Measurements from ENCODE around the gene SUN1.
A peak's percentile ranks its signal among the peaks of the same experiment; 100 is the strongest.

The SUN1 gene

DNA sequence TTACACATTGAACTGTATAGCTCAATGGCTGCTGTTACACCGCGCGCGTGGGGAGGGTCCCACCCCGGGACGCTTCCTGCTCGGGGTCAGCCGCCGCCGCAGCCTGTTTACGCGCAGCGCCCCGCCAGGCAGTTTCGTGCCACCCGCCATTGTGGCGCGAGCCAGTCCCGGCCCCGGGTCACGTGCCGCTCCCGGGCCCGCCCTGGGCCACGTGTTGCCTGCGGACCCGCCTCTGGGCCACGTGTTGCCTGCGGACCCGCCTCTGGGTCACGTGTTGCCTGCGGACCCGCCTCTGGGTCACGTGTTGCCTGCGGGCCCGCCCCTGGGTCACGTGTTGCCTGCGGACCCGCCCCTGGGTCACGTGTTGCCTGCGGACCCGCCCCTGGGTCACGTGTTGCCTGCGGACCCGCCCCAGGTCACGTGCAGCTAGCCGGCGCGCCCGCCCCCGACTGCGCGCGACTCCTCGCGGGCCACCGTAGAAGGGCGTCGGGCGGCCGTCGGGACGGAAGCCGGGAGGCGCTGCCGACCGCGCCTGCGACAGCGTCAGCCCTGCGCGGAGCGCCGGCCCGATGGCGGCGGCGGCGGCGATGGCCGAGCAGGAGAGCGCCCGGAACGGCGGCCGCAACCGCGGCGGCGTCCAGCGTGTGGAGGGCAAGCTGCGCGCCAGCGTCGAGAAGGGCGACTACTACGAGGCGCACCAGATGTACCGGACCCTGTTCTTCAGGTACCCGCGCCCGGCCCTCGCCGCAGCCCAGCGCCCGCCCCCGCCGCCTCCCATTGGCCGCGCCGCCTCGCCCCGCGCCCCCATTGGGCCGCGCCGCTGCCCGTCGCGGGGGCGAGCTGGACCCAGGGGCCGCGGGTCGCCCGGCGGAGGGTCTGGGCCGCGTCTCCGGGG lies 44.0 kb downstream of the SUN1 start, which contains the start of gene GET4:
GET4 (plus strand) TSS at position 478 of the 895 bp plus-strand sequence; CDS start at position 570, 92 bp downstream.
- peak within 1 kb of the TSS; percentile 87 to 90 for H3K27ac ChIP-seq
- no peaks in the 10 kb centered on the region for H3K27me3 ChIP-seq
- H3K9me3 ChIP-seq, result no peaks in the 10 kb centered on the region
- intact Hi-C loops (cut with DNase I; ENCODE audit: low total_unique reads), result loop anchor here (10.0 kb wide), 1 partner anchor 62 kb away; no protein-coding TSS in a partner anchor
- peaks cover 16 to 27% (median 25%) of the 10 kb centered on the region in 3 donors for H3K36me3 ChIP-seq
- H3K4me3 ChIP-seq, result peak within 1 kb of the TSS; percentile 78 to 91
- TF ChIP-seq, protein P1, sequence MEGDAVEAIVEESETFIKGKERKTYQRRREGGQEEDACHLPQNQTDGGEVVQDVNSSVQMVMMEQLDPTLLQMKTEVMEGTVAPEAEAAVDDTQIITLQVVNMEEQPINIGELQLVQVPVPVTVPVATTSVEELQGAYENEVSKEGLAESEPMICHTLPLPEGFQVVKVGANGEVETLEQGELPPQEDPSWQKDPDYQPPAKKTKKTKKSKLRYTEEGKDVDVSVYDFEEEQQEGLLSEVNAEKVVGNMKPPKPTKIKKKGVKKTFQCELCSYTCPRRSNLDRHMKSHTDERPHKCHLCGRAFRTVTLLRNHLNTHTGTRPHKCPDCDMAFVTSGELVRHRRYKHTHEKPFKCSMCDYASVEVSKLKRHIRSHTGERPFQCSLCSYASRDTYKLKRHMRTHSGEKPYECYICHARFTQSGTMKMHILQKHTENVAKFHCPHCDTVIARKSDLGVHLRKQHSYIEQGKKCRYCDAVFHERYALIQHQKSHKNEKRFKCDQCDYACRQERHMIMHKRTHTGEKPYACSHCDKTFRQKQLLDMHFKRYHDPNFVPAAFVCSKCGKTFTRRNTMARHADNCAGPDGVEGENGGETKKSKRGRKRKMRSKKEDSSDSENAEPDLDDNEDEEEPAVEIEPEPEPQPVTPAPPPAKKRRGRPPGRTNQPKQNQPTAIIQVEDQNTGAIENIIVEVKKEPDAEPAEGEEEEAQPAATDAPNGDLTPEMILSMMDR (IDR thresholded peaks at IDR 0.05), result peak in 1 of 2 experiments; percentile 20
- peaks cover 0 to 55% (median 37%) of the 10 kb centered on the region in 4 donors for H3K4me1 ChIP-seq
- peak; percentile 94 to 99 for DNase-seq

DNA sequence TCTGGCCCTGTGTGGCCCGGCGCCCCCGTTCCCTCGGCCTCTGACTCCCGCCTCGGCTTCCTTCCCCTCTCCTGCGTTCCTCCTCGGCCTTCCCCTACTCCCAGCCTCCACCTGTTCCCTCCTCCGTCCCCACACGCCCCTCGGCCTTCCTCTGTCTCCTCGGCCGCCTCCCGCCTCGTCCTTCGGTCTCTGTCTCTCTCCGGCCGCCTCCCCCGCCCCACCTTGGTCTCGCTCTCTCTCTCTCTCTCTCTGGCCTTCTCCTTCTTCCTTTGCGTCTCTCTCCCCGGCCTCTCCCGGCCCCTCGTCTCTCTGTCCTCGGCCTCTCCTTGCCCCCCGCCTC lies 44.7 kb downstream of the SUN1 start:
- H3K27me3 ChIP-seq, result no peaks in the 10 kb centered on the region
- no peaks in the 10 kb centered on the region for H3K9me3 ChIP-seq
- peak overlapping the region; percentile 87 to 90 for H3K27ac ChIP-seq
- H3K4me3 ChIP-seq, result peak overlapping the region; percentile 78 to 91
- DNase-seq, result peak in 1 of 2 donors; percentile 37
- intact Hi-C loops (cut with DNase I; ENCODE audit: low total_unique reads), result loop anchor here (10.0 kb wide), 1 partner anchor 62 kb away; no protein-coding TSS in a partner anchor
- TF ChIP-seq, protein P1 (IDR thresholded peaks at IDR 0.05), result no peak
- peaks cover 0 to 55% (median 37%) of the 10 kb centered on the region in 4 donors for H3K4me1 ChIP-seq
- H3K36me3 ChIP-seq, result peaks cover 13 to 21% (median 19%) of the 10 kb centered on the region in 3 donors

DNA sequence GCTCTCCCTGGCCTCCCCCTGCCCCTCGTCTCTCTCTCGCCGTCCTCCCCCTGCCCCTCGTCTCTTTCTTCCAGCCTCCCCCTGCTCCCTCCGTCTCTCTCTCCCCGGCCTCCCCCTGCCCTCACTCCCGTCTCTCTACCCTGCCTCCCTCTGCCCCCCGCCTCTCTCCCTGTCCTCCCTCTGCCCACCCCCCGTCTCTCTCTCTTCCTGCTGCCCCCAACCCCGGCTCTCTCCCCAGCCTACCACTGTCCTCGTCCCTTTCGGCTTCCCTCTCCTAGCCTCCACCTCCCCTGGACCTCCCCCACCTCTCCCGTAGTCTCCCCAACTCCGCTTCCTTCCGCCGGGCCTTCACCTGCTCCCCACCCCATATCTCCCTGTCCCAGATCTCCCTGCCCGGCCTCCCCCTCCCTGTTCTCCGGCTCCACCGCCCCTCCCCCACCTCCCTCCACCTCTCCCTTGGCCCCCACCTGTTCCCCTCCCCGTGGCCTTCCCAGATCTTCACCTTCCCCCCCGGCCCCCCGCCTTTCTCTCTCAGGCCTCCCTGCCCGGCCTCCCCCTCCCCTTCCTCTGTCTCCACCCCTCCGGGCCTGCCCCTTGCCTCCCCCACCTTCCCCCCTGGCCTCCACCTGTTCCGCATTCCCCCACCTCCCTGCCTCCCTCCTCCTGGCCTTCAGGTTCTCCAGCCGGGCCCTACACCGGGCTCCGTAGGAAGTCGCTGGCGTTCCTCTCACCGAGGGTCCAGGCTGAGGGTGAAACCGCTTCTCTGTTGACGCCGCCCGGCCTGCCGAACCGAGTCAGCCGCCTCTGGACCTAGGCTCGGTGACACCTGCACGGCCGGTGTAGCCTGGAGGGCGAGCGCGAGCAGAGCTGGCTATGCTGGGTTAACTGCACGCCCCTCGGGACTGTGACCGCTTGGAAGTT lies 45.3 kb downstream of the SUN1 start:
- Histone ChIP-seq H3K36me3 (peaks cover 6 to 21% (median 13%) of the 10 kb centered on the region in 3 donors), H3K4me1 (peaks cover 0 to 54% (median 40%) of the 10 kb centered on the region in 4 donors), H3K27ac (peak overlapping the region; percentile 87 to 90), H3K27me3 (no peaks in the 10 kb centered on the region), H3K9me3 (no peaks in the 10 kb centered on the region), H3K4me3 (peak overlapping the region; percentile 78 to 91)
- intact Hi-C loops (cut with DNase I; ENCODE audit: low total_unique reads), result loop anchor here (10.0 kb wide), 1 partner anchor 63 kb away; no protein-coding TSS in a partner anchor
- TF ChIP-seq, protein P1 (IDR thresholded peaks at IDR 0.05), result no peak
- DNase-seq, result no peak

DNA sequence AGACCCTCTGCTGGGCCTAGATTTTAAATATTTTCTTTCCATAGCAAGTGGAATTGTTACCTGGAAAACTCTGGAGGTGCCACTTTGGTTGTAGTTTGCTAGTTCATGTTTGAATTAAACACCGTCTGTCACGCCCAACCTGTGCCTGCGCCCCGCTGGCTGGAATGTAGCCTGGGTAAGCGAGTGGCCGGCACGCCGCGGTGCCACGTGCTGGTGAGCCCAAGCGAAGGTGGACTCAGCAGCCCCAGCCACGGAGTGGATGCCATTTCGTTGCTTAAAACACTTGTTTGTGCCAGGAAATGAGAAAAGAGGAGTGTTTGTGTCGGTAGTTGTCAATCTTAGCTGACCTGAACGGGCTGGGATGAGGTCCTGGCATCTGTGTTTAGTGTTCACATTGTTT lies 46.8 kb downstream of the SUN1 start:
- no peak overlapping the region for H3K4me3 ChIP-seq
- TF ChIP-seq, protein P1 (IDR thresholded peaks at IDR 0.05), result no peak
- DNase-seq, result no peak
- no peaks in the 10 kb centered on the region for H3K9me3 ChIP-seq
- intact Hi-C loops (cut with DNase I; ENCODE audit: low total_unique reads), result loop anchor here (10.0 kb wide), 1 partner anchor 64 kb away; no protein-coding TSS in a partner anchor
- no peaks in the 10 kb centered on the region for H3K27me3 ChIP-seq
- H3K4me1 ChIP-seq, result peaks cover 0 to 52% (median 39%) of the 10 kb centered on the region in 4 donors
- H3K36me3 ChIP-seq, result peaks cover 0 to 16% (median 3%) of the 10 kb centered on the region in 3 donors
- H3K27ac ChIP-seq, result no peak overlapping the region

DNA sequence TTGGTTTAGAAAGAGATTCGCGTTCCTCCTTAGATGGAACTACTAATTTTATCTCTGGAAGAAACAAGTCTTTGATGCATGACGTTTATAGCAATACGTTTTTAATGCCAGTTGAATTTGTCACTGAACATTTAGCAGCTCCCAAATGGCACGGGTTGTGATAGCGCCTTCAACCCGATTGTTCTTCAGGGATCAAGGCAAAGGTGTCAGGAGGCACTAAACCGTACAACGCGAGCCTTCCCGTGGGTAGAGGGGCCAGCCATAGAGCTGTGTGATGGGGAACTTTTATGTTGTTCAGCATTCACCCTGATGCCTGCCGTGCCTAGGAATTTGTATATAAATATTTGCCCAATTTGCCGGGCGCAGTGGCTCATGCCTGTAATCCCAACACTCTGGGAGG lies 47.4 kb downstream of the SUN1 start:
- Histone ChIP-seq H3K4me1 (peaks cover 0 to 57% (median 43%) of the 10 kb centered on the region in 4 donors), H3K36me3 (peaks cover 0 to 16% (median 0%) of the 10 kb centered on the region in 3 donors), H3K27ac (no peak overlapping the region), H3K27me3 (no peaks in the 10 kb centered on the region), H3K4me3 (no peak overlapping the region), H3K9me3 (no peaks in the 10 kb centered on the region)
- TF ChIP-seq, protein P1 (IDR thresholded peaks at IDR 0.05), result no peak
- intact Hi-C loops (cut with DNase I; ENCODE audit: low total_unique reads), result loop anchor here (10.0 kb wide), 1 partner anchor 65 kb away; no protein-coding TSS in a partner anchor
- DNase-seq, result no peak
